Peyer's patch (tissue), 4 donors: ENCODE results near the gene SLC30A7. TPM values are rescaled to one million over a fixed set of nuclear protein-coding genes. Genes with fewer than 3 reads are reported as not detected.

Experiments
- DNase-seq, 3 donors: peaks; one replicate each; pipeline ENCODE4 v3.0.0-alpha.2; 2017 to 2019
- H3K27ac ChIP-seq, 4 donors: fragments of 200-600 bp; sonication (generic); one replicate each; pipeline ENCODE4 v1.5.1; 2016 to 2019
- H3K27me3 ChIP-seq, 2 donors: fragments of 200-600 bp; sonication (generic); one replicate each; pipeline ENCODE4 v1.5.1; 2019
- H3K36me3 ChIP-seq, 3 donors: fragments of 200-600 bp; sonication (generic); one replicate each; pipeline ENCODE4 v1.5.1; 2016 to 2019
- H3K4me1 ChIP-seq, 4 donors: fragments of 200-600 bp; sonication (generic); one replicate each; pipeline ENCODE4 v1.5.1; 2016 to 2019
- H3K4me3 ChIP-seq, 4 donors: fragments of 200-600 bp; sonication (generic); 1 replicate in 3 of 4; 2 replicates in 1 of 4; pipeline ENCODE4 v1.5.1; 2016 to 2019; ENCODE audit warnings: mild to moderate bottlenecking in 1 of 4
- H3K9me3 ChIP-seq, 4 donors: fragments of 200-600 bp; sonication (generic); one replicate each; pipeline ENCODE4 v1.5.1; 2016 to 2019; ENCODE audit warnings: mild to moderate bottlenecking in 1 of 4
- CTCF ChIP-seq, 6 experiments: fragments of 450-650 bp in 4 of 6; fragments of 200-600 bp in 2 of 6; sonication (generic) in 1 of 6; IDR thresholded peaks; one replicate each; pipeline ENCODE4 v1.5.1; 2017 to 2019; ENCODE audit warnings: antibody characterized with exemption in 6 of 6, mild to moderate bottlenecking in 3 of 6, moderate library complexity in 1 of 6
- POLR2A ChIP-seq, 2 donors: fragments of 450-650 bp; IDR thresholded peaks; one replicate each; pipeline ENCODE4 v1.5.1; 2017; ENCODE audit warnings: antibody characterized with exemption in 2 of 2, mild to moderate bottlenecking in 2 of 2, moderate library complexity in 2 of 2
- total RNA-seq, 4 donors: library from RNA; depleted of rRNA; stranded (reverse); fragments of >200 nt; gene quantifications; one replicate each; pipeline ENCODE4 v1.1.0, GENCODE V29; 2016

The SLC30A7 gene
- total RNA-seq, 4 donors from 2014 or later, result 18.2 to 28.5 (median 24.2) TPM

- no peak overlapping the region for H3K27ac ChIP-seq
- H3K4me1 ChIP-seq, result no peaks in the 10 kb centered on the region
- DNase-seq, result no peak
- H3K9me3 ChIP-seq, result no peaks in the 10 kb centered on the region
- no peaks in the 10 kb centered on the region for H3K27me3 ChIP-seq
- TF ChIP-seq CTCF (IDR thresholded peaks at IDR 0.05) (peak; percentile 31 to 74 (median 63)), POLR2A (IDR thresholded peaks at IDR 0.05) (no peak)
- no peaks in the 10 kb centered on the region for H3K36me3 ChIP-seq
- no peak overlapping the region for H3K4me3 ChIP-seq
Observed at GRCh38 chr1:100868364-100868995, 27.4 kb upstream of the SLC30A7 start.

- Histone ChIP-seq H3K27me3 (no peaks in the 10 kb centered on the region), H3K4me3 (no peak overlapping the region), H3K27ac (no peak overlapping the region), H3K4me1 (no peaks in the 10 kb centered on the region), H3K36me3 (no peaks in the 10 kb centered on the region), H3K9me3 (no peaks in the 10 kb centered on the region)
- no peak for DNase-seq
- TF ChIP-seq POLR2A (IDR thresholded peaks at IDR 0.05), result no peak
- TF ChIP-seq CTCF (IDR thresholded peaks at IDR 0.05), result no peak
Observed at GRCh38 chr1:100869996-100870395, 25.9 kb upstream of the SLC30A7 start.

- Histone ChIP-seq H3K27ac (no peak overlapping the region), H3K36me3 (no peaks in the 10 kb centered on the region), H3K27me3 (no peaks in the 10 kb centered on the region), H3K4me1 (no peaks in the 10 kb centered on the region), H3K4me3 (no peak overlapping the region), H3K9me3 (no peaks in the 10 kb centered on the region)
- no peak for DNase-seq
- TF ChIP-seq POLR2A (IDR thresholded peaks at IDR 0.05) (no peak), CTCF (IDR thresholded peaks at IDR 0.05) (no peak)
Observed at GRCh38 chr1:100874433-100874832, 21.5 kb upstream of the SLC30A7 start.

DNA sequence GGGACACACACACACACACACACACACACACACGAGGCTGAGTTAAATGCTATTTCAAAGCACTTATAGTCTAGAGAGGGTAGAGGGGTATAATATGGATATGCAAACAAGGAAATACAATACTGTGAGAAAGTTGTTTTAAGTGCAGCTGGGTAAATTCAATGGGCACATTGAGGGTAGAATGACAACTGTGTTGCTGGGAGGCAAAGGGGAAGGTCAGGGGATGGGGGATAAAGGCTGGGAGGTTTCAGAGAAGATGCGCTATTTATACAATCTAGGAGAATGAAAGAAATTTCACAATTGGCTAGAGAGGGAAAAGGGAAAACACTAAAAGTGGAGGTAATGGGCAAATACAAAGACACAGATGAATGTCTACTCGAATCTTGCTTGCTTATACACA is 20.7 kb upstream of the SLC30A7 start:
- no peak overlapping the region for H3K27ac ChIP-seq

GRCh38 chr1:100876291-100876690 is 19.6 kb upstream of the SLC30A7 start:
- Histone ChIP-seq H3K9me3 (no peaks in the 10 kb centered on the region), H3K27ac (no peak overlapping the region), H3K27me3 (no peaks in the 10 kb centered on the region), H3K36me3 (no peaks in the 10 kb centered on the region), H3K4me1 (no peaks in the 10 kb centered on the region), H3K4me3 (no peak overlapping the region)
- no peak for DNase-seq
- no peak for TF ChIP-seq POLR2A (IDR thresholded peaks at IDR 0.05)
- no peak for TF ChIP-seq CTCF (IDR thresholded peaks at IDR 0.05)

More for the DNA sequence above, 20.7 kb upstream of the SLC30A7 start:
- no peak overlapping the region for H3K4me3 ChIP-seq
- no peak for DNase-seq
- no peak for TF ChIP-seq POLR2A (IDR thresholded peaks at IDR 0.05)
- no peak for TF ChIP-seq CTCF (IDR thresholded peaks at IDR 0.05)
- no peaks in the 10 kb centered on the region for H3K36me3 ChIP-seq
- no peaks in the 10 kb centered on the region for H3K9me3 ChIP-seq
- H3K27me3 ChIP-seq, result no peaks in the 10 kb centered on the region
- no peaks in the 10 kb centered on the region for H3K4me1 ChIP-seq

GRCh38 chr1:100879422-100879821 is 16.5 kb upstream of the SLC30A7 start:
- Histone ChIP-seq H3K4me1 (no peaks in the 10 kb centered on the region), H3K27ac (no peak overlapping the region), H3K36me3 (no peaks in the 10 kb centered on the region), H3K4me3 (no peak overlapping the region), H3K9me3 (no peaks in the 10 kb centered on the region), H3K27me3 (no peaks in the 10 kb centered on the region)
- TF ChIP-seq POLR2A (IDR thresholded peaks at IDR 0.05) (no peak), CTCF (IDR thresholded peaks at IDR 0.05) (no peak)
- DNase-seq, result no peak
